Body of pancreas (tissue), 4 donors: Measurements from ENCODE around the gene COL15A1.

Experiments used
- POLR2A ChIP-seq, 3 donors: fragments of 450-650 bp; IDR thresholded peaks; one replicate each; pipeline ENCODE4 v1.6.1; 2016; ENCODE audit warnings: antibody characterized with exemption in 3 of 3, mild to moderate bottlenecking in 2 of 3
- TF ChIP-seq, protein P1 (sequence below), 7 experiments: fragments of 450-650 bp in 4 of 7; fragments of 200-600 bp in 3 of 7; sonication (generic) in 3 of 7; IDR thresholded peaks; one replicate each; pipeline ENCODE4 v1.5.1; 2016 to 2019; ENCODE audit warnings: antibody characterized with exemption in 7 of 7

DNA sequence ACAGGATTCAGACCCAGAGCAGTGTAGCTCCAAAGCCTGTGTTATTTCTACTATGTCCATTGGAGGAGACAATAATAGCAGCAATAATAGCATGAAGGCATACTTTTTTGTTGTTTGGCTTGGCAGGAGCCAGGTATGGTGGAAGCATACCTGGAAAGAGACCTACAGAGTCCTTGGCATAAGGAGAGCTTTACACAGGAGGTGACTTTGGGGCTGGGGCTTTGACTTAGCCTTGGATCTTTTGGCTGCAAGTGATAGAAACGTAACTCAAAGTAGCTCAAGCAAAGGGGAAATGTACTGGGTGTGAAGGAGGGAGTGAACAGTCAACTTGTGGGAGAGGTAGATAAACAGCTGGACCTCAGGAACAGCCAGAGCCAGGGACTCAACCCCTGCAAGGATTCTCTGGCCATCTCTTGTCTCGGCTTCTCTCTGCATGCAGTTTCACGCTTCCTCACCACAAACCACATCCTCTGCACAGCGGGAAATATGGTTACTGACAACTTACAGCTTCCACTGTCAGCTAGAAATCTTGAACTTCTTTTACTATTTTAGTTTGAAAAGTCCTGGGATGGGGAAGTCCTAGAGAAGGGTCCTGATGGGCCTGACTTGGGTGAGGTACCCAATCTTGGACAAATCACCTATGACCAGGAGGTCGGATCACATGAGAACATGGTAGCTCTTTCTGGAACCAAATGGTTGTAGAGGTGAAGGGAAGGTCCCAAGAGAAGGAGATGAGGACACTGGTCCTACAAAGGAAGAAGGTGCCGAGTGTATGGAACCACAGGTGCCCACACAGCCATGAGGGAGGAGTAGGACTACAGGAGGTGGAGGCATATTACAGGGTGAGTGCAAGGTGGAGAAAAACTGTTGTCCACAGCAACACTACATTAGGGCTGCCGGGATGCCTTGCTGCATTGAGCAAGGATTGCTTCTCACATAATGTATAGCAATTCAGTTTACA, 114.2 kb downstream of the COL15A1 start:
- no peak for TF ChIP-seq POLR2A (IDR thresholded peaks at IDR 0.05)
- TF ChIP-seq, protein P1, sequence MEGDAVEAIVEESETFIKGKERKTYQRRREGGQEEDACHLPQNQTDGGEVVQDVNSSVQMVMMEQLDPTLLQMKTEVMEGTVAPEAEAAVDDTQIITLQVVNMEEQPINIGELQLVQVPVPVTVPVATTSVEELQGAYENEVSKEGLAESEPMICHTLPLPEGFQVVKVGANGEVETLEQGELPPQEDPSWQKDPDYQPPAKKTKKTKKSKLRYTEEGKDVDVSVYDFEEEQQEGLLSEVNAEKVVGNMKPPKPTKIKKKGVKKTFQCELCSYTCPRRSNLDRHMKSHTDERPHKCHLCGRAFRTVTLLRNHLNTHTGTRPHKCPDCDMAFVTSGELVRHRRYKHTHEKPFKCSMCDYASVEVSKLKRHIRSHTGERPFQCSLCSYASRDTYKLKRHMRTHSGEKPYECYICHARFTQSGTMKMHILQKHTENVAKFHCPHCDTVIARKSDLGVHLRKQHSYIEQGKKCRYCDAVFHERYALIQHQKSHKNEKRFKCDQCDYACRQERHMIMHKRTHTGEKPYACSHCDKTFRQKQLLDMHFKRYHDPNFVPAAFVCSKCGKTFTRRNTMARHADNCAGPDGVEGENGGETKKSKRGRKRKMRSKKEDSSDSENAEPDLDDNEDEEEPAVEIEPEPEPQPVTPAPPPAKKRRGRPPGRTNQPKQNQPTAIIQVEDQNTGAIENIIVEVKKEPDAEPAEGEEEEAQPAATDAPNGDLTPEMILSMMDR (IDR thresholded peaks at IDR 0.05), result no peak
